ENCODE results near the gene EHD1. TPM values are rescaled to one million over a fixed set of nuclear protein-coding genes. Genes with fewer than 3 reads are reported as not detected.

EHD1 gene
- total and polyA plus RNA-seq, 3 donors from 2014 or later, result 230 to 455 (median 328) TPM

- Histone ChIP-seq H3K27ac (peak overlapping the region; percentile 48 to 82), H3K27me3 (no peaks in the 10 kb centered on the region), H3K4me3 (no peak overlapping the region), H3K9me3 (no peaks in the 10 kb centered on the region), H3K4me1 (peaks cover 47% of the 10 kb centered on the region), H3K36me3 (ENCODE audit: low read depth, missing control alignments) (no peaks in the 10 kb centered on the region)
- intact Hi-C loops (cut with DNase I; ENCODE audit: low total_unique reads), result no loop called here
- TF ChIP-seq CTCF (IDR thresholded peaks at IDR 0.05) (no peak), POLR2A (IDR thresholded peaks at IDR 0.05) (no peak)
- 63 to 65% methylated on average over 16 to 18 of the region's 18 CpGs for WGBS, 2 donors
- peak; percentile 65 for DNase-seq
These were observed 13.7 kb downstream of the EHD1 start for GRCh38 chr11:64864473-64865285.

DNA sequence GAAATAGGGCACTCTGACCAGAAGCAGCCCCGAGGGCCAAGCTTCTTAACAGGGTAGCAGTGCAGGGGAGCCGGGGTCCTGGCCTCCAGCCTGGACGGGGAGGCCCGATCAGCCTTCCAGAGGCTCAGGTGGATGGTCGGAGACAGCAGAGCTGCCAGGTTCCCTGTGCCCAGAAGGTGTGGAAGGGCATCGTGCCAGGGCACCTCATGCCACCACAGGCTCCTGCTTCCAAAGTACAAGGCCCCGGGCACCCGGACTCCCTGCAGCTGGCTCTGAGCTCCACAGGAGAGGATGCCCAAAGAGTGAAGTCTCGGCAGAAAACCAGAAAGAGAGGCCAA lies 14.3 kb downstream of the EHD1 start:
- no peak for DNase-seq
- Histone ChIP-seq H3K9me3 (no peaks in the 10 kb centered on the region), H3K36me3 (ENCODE audit: low read depth, missing control alignments) (no peaks in the 10 kb centered on the region), H3K27ac (peak overlapping the region; percentile 48 to 82), H3K27me3 (no peaks in the 10 kb centered on the region), H3K4me3 (no peak overlapping the region), H3K4me1 (peaks cover 41% of the 10 kb centered on the region)
- 4 to 61% methylated on average over 3 to 9 of the region's 9 CpGs for WGBS, 2 donors
- TF ChIP-seq CTCF (IDR thresholded peaks at IDR 0.05) (no peak), POLR2A (IDR thresholded peaks at IDR 0.05) (no peak)
- intact Hi-C loops (cut with DNase I; ENCODE audit: low total_unique reads), result no loop called here

DNA sequence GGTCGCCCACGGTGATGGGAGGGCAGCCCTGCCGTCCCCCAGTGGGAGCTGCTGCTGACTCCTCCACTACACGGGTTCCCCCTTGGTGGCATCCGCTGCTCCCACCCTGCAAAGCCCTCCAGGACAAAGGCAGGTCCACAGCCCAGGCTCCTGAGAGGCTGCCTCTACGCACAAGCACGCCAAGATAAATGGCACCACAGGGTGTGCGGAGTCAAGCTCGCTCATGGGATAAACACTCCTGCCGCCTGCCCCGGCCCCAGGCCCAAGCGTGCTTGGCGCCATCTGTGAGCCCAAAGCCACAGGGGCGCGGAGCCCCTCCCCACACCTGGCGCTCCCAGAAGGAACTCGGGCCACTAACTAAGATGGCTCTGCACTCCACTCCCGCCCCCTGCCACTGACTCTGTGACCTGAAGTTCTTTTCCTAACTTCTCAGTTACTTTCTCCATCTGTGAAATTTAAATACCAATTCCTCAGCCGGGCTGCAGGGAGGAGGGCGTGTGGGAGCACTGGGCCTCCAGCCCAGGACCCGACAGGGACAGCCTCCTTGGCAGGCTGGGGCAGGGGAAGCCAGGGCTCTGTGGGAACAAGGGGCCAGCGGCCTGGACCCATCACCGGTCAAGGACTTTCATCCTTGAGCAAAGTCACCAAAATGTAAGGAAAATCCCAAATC lies 14.9 kb downstream of the EHD1 start:
- H3K27me3 ChIP-seq, result no peaks in the 10 kb centered on the region
- intact Hi-C loops (cut with DNase I; ENCODE audit: low total_unique reads), result no loop called here
- TF ChIP-seq POLR2A (IDR thresholded peaks at IDR 0.05), result no peak
- no peak for TF ChIP-seq CTCF (IDR thresholded peaks at IDR 0.05)
- H3K27ac ChIP-seq, result peak overlapping the region; percentile 55 to 82
- H3K9me3 ChIP-seq, result no peaks in the 10 kb centered on the region
- 41 to 48% methylated on average over 14 to 23 of the region's 23 CpGs for WGBS, 2 donors
- H3K36me3 ChIP-seq (ENCODE audit: low read depth, missing control alignments), result no peaks in the 10 kb centered on the region
- H3K4me1 ChIP-seq, result peaks cover 37% of the 10 kb centered on the region
- H3K4me3 ChIP-seq, result no peak overlapping the region
- DNase-seq, result no peak

GRCh38 chr11:64862987-64863390 lies 15.4 kb downstream of the EHD1 start:
- no peak for TF ChIP-seq CTCF (IDR thresholded peaks at IDR 0.05)
- no peak for TF ChIP-seq POLR2A (IDR thresholded peaks at IDR 0.05)
- H3K4me3 ChIP-seq, result no peak overlapping the region
- DNase-seq, result no peak

More at GRCh38 chr11:64862987-64863390, 15.4 kb downstream of the EHD1 start:
- Histone ChIP-seq H3K36me3 (ENCODE audit: low read depth, missing control alignments) (no peaks in the 10 kb centered on the region), H3K9me3 (no peaks in the 10 kb centered on the region), H3K4me1 (peaks cover 37% of the 10 kb centered on the region), H3K27ac (peak overlapping the region; percentile 55 to 82), H3K27me3 (no peaks in the 10 kb centered on the region)
- WGBS, 2 donors, result 42 to 48% methylated on average over 8 to 9 of the region's 9 CpGs
- intact Hi-C loops (cut with DNase I; ENCODE audit: low total_unique reads), result no loop called here

Measured in testis (tissue), 3 donors.